BLaER1 (cell line): ENCODE data around the gene MARK2.

Source experiments
- H3K27ac ChIP-seq: shearing (Covaris generic); formaldehyde crosslinking; 2 replicates; pipeline ENCODE4 v1.8.1; 2022
- H3K27me3 ChIP-seq: shearing (Covaris generic); formaldehyde crosslinking; 2 replicates; pipeline ENCODE4 v1.8.1; 2022
- H3K36me3 ChIP-seq: shearing (Covaris generic); formaldehyde crosslinking; 2 replicates; pipeline ENCODE4 v1.8.1; 2022
- H3K4me1 ChIP-seq: shearing (Covaris generic); formaldehyde crosslinking; 2 replicates; pipeline ENCODE4 v1.8.1; 2022
- H3K4me2 ChIP-seq: shearing (Covaris generic); formaldehyde crosslinking; 2 replicates; pipeline ENCODE4 v1.8.1; 2022
- H3K4me3 ChIP-seq: shearing (Covaris generic); formaldehyde crosslinking; 2 replicates; pipeline ENCODE4 v1.8.1; 2022
- H3K9ac ChIP-seq: shearing (Covaris generic); formaldehyde crosslinking; 2 replicates; pipeline ENCODE4 v1.8.1; 2022
- H3K9me3 ChIP-seq: shearing (Covaris generic); formaldehyde crosslinking; 2 replicates; pipeline ENCODE4 v1.8.1; 2022
- H4K20me1 ChIP-seq: shearing (Covaris generic); formaldehyde crosslinking; 2 replicates; pipeline ENCODE4 v1.8.1; 2022
- Cebpa-rat ChIP-seq: shearing (Covaris generic); IDR thresholded peaks from 2 replicates; pipeline ENCODE4 v1.8.1; 2022

The MARK2 gene

DNA sequence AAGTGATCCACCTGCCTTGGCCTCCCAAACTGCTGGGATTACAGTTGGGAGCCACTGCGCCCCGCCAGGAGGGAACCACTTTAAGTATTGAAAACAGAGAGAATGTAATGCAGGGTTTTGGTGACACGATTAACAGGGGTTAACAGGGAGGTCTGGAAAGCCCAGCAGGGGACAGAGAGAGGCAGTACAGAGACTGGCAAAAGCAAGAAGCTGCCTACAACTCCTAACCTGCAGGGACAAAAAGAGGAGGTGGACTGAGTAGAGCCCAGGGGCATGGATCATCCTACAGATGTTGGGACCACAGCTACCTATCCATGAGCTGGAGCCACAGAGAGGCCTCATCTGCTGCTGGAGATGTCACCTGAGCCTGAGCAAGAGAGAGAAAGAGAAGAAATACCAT lies 27.4 kb upstream of the MARK2 start:
- H3K9me3 ChIP-seq, result no peaks in the 10 kb centered on the region
- peaks cover 38% of the 10 kb centered on the region for H3K4me1 ChIP-seq
- TF ChIP-seq Cebpa-rat, result no peak
- H3K4me2 ChIP-seq, result peak overlapping the region; percentile 94; the same call in 1 of the 2 replicates
- H3K4me3 ChIP-seq, result no peak overlapping the region
- H3K27ac ChIP-seq, result no peak overlapping the region
- peaks cover 20% of the 10 kb centered on the region for H3K36me3 ChIP-seq
- H3K27me3 ChIP-seq, result no peaks in the 10 kb centered on the region
- H4K20me1 ChIP-seq, result peaks cover 28% of the 10 kb centered on the region
- H3K9ac ChIP-seq, result no peak overlapping the region

DNA sequence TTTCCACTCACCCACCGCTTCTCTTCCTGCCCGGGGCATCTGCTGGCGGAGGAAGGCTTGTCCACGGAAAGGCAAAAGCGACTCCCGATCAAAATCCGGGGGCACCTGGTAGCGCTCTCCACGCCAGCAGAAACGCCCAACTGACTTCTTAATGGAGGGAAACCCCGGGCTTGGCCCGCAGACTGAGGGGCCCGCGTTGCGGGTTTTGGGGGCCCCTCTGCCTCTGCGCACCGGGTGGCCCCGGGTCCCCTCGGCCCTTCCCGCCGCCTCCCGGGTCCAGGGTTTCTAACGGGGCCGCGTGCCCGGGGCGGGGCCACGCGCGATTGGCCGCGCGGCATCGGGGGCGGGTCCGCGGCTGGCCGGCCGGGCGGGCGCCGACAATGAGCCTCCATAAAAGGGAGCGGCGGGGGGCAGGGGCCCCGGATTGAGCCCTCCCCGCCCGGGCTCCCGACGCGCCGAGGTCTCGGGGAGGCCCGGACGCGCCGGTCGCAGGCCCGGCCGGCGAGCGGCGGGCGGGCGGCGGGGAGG lies 25.8 kb upstream of the MARK2 start, which contains the start of gene SPINDOC:
Gene SPINDOC (plus strand): TSS at position 422 of the 528 bp plus-strand sequence. CDS start 231 bp downstream, outside the sequence.
- H3K27ac ChIP-seq, result peak within 1 kb of the TSS; percentile 88

DNA sequence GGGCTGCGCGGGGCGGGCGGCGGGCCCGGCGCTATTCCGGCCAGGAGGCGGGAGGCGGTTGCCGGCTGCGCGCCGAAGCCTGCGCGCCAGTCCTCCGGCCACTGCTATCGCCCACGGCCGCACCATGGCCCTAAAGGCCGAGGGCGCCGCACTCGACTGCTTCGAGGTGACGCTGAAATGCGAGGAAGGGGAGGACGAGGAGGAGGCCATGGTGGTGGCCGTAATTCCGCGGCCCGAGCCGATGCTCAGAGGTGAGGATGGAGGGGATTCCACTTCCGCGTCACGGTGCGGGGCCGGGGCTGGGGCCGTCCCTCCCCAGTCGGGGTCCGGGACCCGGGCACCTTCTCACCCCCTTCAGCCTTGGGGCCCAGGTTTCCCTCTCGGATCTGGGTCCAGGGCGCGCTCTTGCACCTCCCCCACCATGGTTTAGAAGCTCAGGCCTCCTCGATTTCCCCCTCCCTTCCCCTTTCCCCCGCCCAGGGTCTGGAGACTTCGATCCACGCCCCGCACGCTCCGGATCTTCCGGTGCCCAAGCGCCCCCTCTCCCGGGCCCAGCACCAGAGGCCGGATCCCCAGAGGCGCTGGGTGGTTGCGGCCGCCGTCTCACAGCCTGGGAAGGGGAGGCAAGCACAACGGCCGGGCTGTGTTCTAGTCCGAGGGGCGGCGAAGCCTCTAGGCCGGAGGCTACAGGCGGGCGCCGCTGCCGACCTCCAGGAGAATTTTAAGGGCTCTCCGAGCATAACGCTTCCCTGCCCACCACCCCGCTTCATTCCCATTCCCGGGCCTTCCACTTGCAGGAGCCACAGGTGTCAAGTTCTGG lies 25.1 kb upstream of the MARK2 start:
- peak overlapping the region; percentile 98 for H3K4me3 ChIP-seq
- TF ChIP-seq Cebpa-rat, result no peak
- H3K27me3 ChIP-seq, result no peaks in the 10 kb centered on the region
- peaks cover 42% of the 10 kb centered on the region for H3K36me3 ChIP-seq
- H3K9me3 ChIP-seq, result no peaks in the 10 kb centered on the region
- H3K4me1 ChIP-seq, result peaks cover 41% of the 10 kb centered on the region
- H3K27ac ChIP-seq, result peak overlapping the region; percentile 88
- peak overlapping the region; percentile 99 for H3K4me2 ChIP-seq
- H4K20me1 ChIP-seq, result peaks cover 50% of the 10 kb centered on the region
- peak overlapping the region; percentile 92 for H3K9ac ChIP-seq

More for the DNA sequence above, 25.8 kb upstream of the MARK2 start, which contains the start of gene SPINDOC:
- Histone ChIP-seq H3K9ac (peak within 1 kb of the TSS; percentile 92), H3K36me3 (peaks cover 36% of the 10 kb centered on the region), H3K4me1 (peaks cover 41% of the 10 kb centered on the region), H3K4me2 (peak within 1 kb of the TSS; percentile 99), H3K4me3 (peak within 1 kb of the TSS; percentile 98), H3K27me3 (no peaks in the 10 kb centered on the region), H4K20me1 (peaks cover 44% of the 10 kb centered on the region), H3K9me3 (no peaks in the 10 kb centered on the region)
- no peak for TF ChIP-seq Cebpa-rat

DNA sequence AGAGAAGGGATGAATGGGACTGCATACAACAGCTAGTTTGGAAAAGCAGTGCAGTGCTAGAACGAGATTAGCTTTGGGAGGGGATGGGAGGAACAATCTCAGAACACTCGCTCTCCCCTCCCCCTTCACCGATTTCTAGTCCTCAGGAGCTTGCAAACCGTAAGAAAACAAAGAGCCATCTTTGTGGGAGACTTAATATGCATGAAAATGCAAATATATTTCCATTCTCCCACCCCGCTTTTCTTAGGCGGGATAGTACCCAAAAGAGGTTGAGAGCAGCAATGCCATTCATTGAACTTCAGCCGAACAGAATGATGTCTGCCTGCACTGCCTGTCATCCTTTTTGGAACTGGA lies 24.6 kb upstream of the MARK2 start:
- Histone ChIP-seq H3K36me3 (peaks cover 48% of the 10 kb centered on the region), H3K4me1 (peaks cover 41% of the 10 kb centered on the region), H4K20me1 (peaks cover 54% of the 10 kb centered on the region), H3K4me2 (peak overlapping the region; percentile 99), H3K27me3 (no peaks in the 10 kb centered on the region), H3K9ac (peak overlapping the region; percentile 92), H3K4me3 (peak overlapping the region; percentile 98), H3K9me3 (no peaks in the 10 kb centered on the region), H3K27ac (peak overlapping the region; percentile 88)
- no peak for TF ChIP-seq Cebpa-rat

DNA sequence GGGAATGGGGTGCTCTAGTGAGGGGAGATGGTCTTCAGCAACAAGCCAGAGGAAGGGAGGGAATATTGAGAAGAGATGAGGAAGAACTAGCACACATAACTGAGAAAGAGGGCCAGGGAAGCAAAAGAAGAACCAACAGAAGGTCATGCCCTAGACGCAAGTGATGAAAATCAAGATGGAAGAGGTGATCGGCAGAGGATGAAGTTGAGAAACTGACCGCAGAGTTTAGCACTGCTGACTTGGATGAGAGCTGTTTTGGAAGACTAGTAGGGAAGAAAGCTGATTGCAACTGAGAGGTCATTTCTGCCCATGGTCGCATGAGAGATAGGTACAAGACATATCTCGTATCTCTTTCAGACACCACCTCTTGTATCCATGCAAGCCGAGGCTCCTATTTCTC lies 22.7 kb upstream of the MARK2 start:
- no peak overlapping the region for H3K27ac ChIP-seq
- H3K4me1 ChIP-seq, result peaks cover 41% of the 10 kb centered on the region
- H4K20me1 ChIP-seq, result peaks cover 66% of the 10 kb centered on the region
- H3K9ac ChIP-seq, result peak overlapping the region; percentile 13; the same call in 1 of the 2 replicates
- H3K4me2 ChIP-seq, result 0 out of 2 replicates have a peak overlapping the region, but pooled peaks have one; percentile 99
- no peak for TF ChIP-seq Cebpa-rat
- no peaks in the 10 kb centered on the region for H3K9me3 ChIP-seq
- H3K27me3 ChIP-seq, result no peaks in the 10 kb centered on the region
- no peak overlapping the region for H3K4me3 ChIP-seq
- H3K36me3 ChIP-seq, result peaks cover 66% of the 10 kb centered on the region

DNA sequence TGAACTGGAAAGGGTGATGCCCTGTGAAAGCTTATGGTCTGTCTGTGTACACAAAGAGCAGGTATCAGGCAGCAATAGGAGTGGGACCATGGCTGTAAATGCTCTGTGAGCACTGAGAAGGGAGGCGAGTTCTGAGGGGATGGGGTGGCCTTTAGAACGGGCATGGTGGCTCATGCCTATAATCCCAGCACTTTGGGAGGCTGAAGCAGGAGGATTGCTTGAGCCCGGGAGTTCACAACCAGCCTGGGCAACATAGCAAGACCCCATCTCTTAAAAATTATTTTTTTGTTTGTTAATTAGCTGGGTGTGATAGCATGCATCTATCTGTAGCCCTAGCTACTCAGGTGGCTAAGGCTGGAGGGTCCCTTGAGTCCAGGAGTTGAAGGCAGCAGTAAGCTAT lies 22.2 kb upstream of the MARK2 start:
- peak overlapping the region; percentile 13; the same call in 1 of the 2 replicates for H3K9ac ChIP-seq
- no peak overlapping the region for H3K4me3 ChIP-seq
- no peak for TF ChIP-seq Cebpa-rat
- H3K27ac ChIP-seq, result no peak overlapping the region
- peaks cover 40% of the 10 kb centered on the region for H3K4me1 ChIP-seq
- peaks cover 72% of the 10 kb centered on the region for H4K20me1 ChIP-seq
- no peaks in the 10 kb centered on the region for H3K27me3 ChIP-seq
- H3K4me2 ChIP-seq, result no peak overlapping the region
- peaks cover 72% of the 10 kb centered on the region for H3K36me3 ChIP-seq
- no peaks in the 10 kb centered on the region for H3K9me3 ChIP-seq

DNA sequence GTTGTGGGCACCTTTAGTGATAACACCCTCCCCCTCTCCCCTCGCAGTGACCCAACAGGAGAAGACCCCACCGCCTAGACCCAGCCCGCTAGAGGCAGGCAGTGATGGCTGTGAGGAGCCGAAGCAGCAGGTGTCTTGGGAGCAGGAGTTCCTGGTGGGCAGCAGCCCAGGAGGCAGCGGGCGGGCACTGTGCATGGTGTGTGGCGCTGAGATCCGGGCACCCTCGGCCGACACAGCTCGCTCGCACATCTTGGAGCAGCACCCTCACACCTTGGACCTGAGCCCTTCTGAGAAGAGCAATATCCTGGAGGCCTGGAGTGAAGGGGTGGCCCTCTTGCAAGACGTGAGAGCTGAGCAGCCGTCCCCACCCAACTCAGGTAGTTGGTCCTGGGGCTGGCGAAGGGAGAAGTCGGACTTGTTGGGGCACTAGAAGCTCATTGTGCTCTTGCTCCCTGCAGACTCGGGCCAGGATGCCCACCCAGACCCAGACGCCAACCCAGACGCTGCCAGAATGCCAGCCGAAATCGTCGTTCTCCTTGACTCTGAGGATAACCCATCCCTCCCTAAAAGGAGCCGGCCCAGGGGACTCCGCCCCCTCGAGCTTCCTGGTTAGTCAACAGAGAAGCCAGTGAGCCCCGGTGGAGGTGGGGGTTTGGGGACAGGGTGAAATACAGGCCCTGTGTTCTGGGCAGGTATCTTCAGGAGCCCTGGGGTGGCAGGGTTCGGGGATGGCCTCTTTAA lies 21.0 kb upstream of the MARK2 start:
- H3K27ac ChIP-seq, result 0 out of 2 replicates have a peak overlapping the region, but pooled peaks have one; percentile 4
- H3K4me3 ChIP-seq, result no peak overlapping the region
- TF ChIP-seq Cebpa-rat, result no peak
- peaks cover 84% of the 10 kb centered on the region for H3K36me3 ChIP-seq
- no peaks in the 10 kb centered on the region for H3K27me3 ChIP-seq
- H4K20me1 ChIP-seq, result peaks cover 84% of the 10 kb centered on the region
- peaks cover 28% of the 10 kb centered on the region for H3K4me1 ChIP-seq
- H3K9ac ChIP-seq, result no peak overlapping the region
- no peaks in the 10 kb centered on the region for H3K9me3 ChIP-seq
- H3K4me2 ChIP-seq, result no peak overlapping the region

DNA sequence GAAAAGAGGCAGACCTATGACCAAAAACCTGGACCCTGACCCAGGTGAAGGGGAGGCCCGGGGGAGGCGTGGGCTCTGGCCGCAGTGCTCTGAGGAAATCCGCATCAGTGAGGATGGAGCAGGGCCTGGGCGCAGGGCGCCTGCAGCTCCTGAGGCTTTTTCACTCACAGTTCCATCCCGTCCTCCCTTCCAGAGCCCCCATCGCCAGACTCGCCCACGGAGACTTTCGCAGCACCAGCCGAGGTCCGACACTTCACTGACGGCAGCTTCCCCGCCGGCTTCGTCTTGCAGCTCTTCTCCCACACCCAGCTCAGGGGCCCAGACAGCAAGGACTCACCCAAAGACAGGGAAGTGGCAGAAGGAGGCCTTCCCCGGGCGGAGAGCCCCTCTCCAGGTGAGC lies 20.3 kb upstream of the MARK2 start:
- Histone ChIP-seq H3K36me3 (peaks cover 91% of the 10 kb centered on the region), H3K27ac (0 out of 2 replicates have a peak overlapping the region, but pooled peaks have one; percentile 4), H3K27me3 (no peaks in the 10 kb centered on the region), H3K4me2 (no peak overlapping the region), H3K9me3 (no peaks in the 10 kb centered on the region), H4K20me1 (peaks cover 91% of the 10 kb centered on the region), H3K4me3 (no peak overlapping the region), H3K9ac (no peak overlapping the region), H3K4me1 (peaks cover 28% of the 10 kb centered on the region)
- TF ChIP-seq Cebpa-rat, result no peak

DNA sequence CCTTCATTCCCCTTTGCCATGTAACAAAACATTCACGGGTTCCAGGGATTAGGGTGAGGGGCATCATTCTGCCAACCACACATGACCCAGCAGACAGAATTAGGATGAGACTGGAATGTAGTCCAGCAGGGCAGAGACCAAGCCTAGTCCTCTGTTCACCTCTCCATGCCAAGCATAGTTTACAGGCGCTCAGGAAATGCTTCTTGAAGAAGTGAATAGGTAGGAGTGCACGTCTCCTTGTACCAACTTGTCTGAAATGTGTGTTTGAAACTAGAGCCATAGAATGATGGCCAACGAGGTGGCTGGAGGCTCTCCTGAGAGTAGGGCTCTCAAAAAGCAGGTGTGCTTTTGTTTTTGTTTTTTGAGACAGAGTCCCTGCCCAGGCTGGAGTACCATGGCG lies 17.5 kb upstream of the MARK2 start:
- Histone ChIP-seq H3K27me3 (no peaks in the 10 kb centered on the region), H4K20me1 (peaks cover 91% of the 10 kb centered on the region), H3K9ac (no peak overlapping the region), H3K4me2 (no peak overlapping the region), H3K9me3 (no peaks in the 10 kb centered on the region), H3K4me1 (peaks cover 4% of the 10 kb centered on the region), H3K36me3 (peaks cover 100% of the 10 kb centered on the region), H3K27ac (no peak overlapping the region), H3K4me3 (no peak overlapping the region)
- no peak for TF ChIP-seq Cebpa-rat
